Memory B cell (primary cell): ENCODE results near the gene RUBCNL.

Experiments
- ATAC-seq: fragments of 150-1000 bp; cut with Tn5 transposase; 2 replicates; pipeline ENCODE4 v1.10.0; 2021; ENCODE audit warnings: low read depth, mild to moderate bottlenecking, moderate library complexity
- DNase-seq, 2 donors: peaks; one replicate each; pipeline ENCODE4 v3.0.0; 2022; ENCODE audit warnings: low spot score in 2 of 2
- H3K27ac Mint-ChIP-seq: one replicate; pipeline ENCODE4 v1.8.0; 2022; ENCODE audit warnings: mild to moderate bottlenecking, moderate library complexity, mixed read lengths
- H3K27me3 Mint-ChIP-seq: one replicate; pipeline ENCODE4 v1.8.0; 2022; ENCODE audit warnings: mixed read lengths
- H3K36me3 Mint-ChIP-seq: one replicate; pipeline ENCODE4 v1.8.0; 2022; ENCODE audit warnings: mild to moderate bottlenecking, mixed read lengths
- H3K4me1 Mint-ChIP-seq: one replicate; pipeline ENCODE4 v1.8.0; 2022; ENCODE audit warnings: mixed read lengths
- H3K4me3 Mint-ChIP-seq: one replicate; pipeline ENCODE4 v1.8.0; 2022; ENCODE audit warnings: mild to moderate bottlenecking, moderate library complexity, mixed read lengths
- H3K9me3 Mint-ChIP-seq: one replicate; pipeline ENCODE4 v1.8.0; 2022; ENCODE audit warnings: mixed read lengths

The RUBCNL gene

DNA sequence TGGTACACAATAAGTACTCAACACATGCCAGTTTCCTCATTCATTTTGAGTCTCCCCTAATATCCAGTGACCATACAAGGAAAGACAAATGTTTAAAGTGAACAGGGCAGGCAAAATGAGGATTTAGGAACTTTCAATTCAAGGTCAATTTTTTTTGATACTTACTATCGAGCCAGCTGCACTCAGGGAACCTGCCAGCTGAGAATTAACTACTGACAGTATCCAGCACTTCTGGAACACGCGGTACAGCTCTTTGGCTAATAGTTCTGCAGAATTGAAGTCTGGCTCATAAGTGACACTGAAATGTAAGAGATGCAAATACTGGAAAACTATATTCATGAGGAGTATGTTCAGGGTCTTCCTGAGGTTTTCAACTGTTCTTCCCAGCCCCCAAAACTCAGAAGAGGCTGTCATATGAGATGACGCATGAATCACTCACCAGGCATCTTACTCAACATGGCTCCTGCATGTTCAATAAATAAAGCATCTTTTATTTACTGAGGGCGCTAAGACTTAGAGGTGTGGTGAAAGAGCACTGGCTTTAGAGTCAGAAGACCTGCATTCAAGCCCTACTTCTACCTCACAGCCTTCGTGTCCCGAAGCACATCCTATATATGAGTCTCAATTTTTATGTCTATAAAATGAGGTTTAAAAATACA lies 25.6 kb downstream of the RUBCNL start:
- peaks cover 32% of the 10 kb centered on the region for H3K36me3 Mint-ChIP-seq
- no peak for DNase-seq

DNA sequence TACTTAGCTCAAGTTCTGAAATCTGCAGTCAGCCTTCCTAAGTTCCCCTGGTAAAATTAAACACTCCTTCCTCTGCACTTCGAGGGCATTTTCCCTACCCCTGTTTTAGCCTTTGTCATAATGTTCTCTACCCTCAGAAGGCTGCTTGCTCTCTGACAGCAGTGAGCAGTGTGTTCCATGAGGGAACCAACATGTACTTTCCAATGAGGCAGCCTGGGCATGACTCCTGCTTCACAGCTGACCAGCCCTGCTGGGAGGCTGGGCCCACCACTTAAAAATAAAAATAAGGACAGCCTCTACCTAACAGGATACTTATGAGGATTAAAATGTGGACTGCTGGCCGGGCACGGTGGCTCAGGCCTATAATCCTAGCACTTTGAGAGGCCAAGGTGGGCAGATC lies 26.4 kb downstream of the RUBCNL start:
- peaks cover 33% of the 10 kb centered on the region for H3K36me3 Mint-ChIP-seq
- H3K9me3 Mint-ChIP-seq = no peaks in the 10 kb centered on the region
- ATAC-seq (no peak), DNase-seq (no peak)
- peak overlapping the region; percentile 89 for H3K27ac Mint-ChIP-seq
- H3K27me3 Mint-ChIP-seq = no peaks in the 10 kb centered on the region
- peaks cover 4% of the 10 kb centered on the region for H3K4me1 Mint-ChIP-seq
- no peak overlapping the region for H3K4me3 Mint-ChIP-seq

More for the DNA sequence above, 25.6 kb downstream of the RUBCNL start:
- Mint-ChIP-seq H3K4me1 (peaks cover 4% of the 10 kb centered on the region), H3K9me3 (no peaks in the 10 kb centered on the region), H3K4me3 (no peak overlapping the region), H3K27ac (no peak overlapping the region), H3K27me3 (no peaks in the 10 kb centered on the region)
- no peak for ATAC-seq

DNA sequence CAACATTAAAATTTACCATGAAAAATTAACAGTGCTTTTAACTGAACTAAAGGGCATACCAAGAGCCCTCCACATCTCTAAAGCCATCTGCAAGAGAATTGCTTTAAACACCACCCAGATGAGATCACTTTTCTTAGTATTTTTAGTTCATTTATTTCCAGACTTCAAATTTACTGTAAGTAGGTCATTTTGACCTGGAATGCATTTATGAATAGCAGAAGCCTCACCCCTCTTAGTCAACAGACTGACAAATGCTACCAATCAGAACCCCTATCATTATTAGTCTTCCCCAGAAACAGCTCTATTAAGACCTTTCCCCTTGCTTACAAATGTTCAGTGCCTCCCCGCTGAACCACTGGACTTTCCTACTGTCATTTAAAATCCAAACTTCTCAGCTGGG lies 27.3 kb downstream of the RUBCNL start:
- H3K4me3 Mint-ChIP-seq = no peak overlapping the region
- H3K4me1 Mint-ChIP-seq = peaks cover 4% of the 10 kb centered on the region
- ATAC-seq (no peak), DNase-seq (no peak)
- H3K27me3 Mint-ChIP-seq = no peaks in the 10 kb centered on the region
- H3K9me3 Mint-ChIP-seq = no peaks in the 10 kb centered on the region
- peak overlapping the region; percentile 89 for H3K27ac Mint-ChIP-seq
- H3K36me3 Mint-ChIP-seq = peaks cover 31% of the 10 kb centered on the region

DNA sequence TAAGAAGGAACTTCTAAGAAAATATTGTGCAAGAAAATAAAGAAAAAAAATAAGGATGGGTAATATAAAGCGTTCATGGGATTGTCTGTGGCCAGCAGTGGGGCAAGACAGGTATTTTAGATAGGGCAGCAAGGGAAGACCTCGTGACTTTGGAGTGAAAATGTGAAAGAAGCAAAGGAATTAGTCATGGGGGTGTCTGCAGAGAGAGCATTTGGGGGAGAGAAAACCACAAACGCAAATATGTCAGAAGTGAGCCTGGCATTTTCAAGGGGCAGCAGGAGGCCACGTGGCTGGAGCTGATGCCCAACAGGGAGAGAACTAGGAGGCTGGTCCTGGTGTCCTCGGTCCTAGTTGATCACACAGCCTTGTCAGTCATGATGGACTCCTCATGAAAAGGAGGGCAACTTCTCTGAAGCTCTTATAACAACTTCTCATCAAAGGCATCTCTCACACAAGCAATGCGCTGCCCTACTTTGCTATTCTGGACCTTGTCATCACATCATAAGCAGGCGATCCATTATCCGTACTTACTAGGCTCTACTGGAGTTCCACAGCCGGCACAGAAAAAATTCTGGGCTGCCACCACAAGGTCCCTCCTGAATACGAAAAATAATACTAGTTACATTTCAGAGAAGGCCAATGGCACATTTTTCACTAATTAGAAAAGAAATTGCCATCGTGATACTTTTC lies 31.0 kb downstream of the RUBCNL start:
- H3K4me1 Mint-ChIP-seq = peaks cover 8% of the 10 kb centered on the region
- H3K36me3 Mint-ChIP-seq = peaks cover 47% of the 10 kb centered on the region
- DNase-seq = no peak
- H3K9me3 Mint-ChIP-seq = no peaks in the 10 kb centered on the region
- no peaks in the 10 kb centered on the region for H3K27me3 Mint-ChIP-seq
- ATAC-seq = no peak
- H3K4me3 Mint-ChIP-seq = no peak overlapping the region
- H3K27ac Mint-ChIP-seq = peak overlapping the region; percentile 67

DNA sequence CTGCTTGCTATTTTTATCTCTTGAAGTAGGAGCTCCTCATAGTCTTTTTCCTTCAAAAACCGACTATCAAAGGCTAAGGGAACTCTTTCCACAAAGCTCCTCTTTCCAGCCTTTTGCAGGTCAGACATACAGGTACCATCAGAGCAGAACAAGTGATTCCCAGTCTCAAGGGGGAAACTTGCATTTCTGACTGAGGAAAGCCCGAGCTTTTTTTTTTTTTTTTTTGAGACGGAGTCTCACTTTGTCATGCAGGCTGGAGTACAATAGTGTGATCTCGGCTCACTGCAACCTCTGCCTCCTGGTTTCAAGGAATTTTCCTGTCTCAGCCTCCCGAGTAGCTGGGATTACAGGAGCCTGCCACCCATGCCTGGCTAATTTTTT lies 32.0 kb downstream of the RUBCNL start:
- no peaks in the 10 kb centered on the region for H3K9me3 Mint-ChIP-seq
- no peak overlapping the region for H3K4me3 Mint-ChIP-seq
- no peak for DNase-seq
- peaks cover 4% of the 10 kb centered on the region for H3K4me1 Mint-ChIP-seq
- H3K27me3 Mint-ChIP-seq = no peaks in the 10 kb centered on the region
- H3K27ac Mint-ChIP-seq = peak overlapping the region; percentile 67
- H3K36me3 Mint-ChIP-seq = peaks cover 49% of the 10 kb centered on the region
- no peak for ATAC-seq

DNA sequence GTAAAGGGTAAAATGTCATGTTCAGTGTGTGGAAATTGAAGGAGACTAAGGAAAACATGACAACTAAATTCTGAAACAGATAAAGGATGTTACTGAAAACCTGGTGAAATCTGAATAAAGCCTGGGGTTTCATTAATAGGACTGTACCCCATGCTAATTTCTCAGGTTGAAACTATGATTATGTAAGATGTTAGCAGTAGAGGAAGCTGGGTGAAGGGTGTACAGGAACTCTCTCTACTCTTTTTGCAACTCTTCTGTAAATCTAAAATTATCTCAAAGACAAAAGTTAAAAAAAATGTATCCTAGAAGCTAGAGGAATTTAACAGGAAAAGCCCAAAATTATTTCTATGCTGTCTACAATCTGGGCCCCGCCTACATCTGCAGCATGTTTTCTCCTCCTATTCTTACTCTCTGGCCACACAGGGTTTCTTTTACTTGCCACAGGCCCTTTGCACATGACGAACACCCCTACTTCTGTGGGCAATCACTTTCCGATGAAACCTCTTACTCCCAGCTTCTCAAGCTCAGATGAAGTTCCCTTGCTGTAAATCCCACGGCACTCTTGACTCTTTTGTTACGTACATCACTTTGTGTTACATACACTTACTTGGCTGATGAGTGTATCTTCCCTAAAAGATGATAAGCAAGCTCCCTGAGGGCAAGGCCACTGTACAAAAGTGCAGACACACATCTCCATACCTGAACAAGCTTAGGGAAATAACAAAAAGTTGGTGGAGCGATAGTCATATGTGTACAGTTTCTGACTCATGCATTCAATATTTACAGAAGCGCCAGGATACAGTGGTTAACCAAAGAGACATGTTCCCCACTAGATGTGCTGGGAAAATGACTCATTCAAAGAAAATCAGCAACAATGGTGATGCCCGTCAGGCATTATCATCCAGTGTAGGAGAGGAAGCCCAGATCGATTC lies 32.6 kb downstream of the RUBCNL start:
- DNase-seq (no peak), ATAC-seq (no peak)
- peaks cover 44% of the 10 kb centered on the region for H3K36me3 Mint-ChIP-seq
- H3K27me3 Mint-ChIP-seq = no peaks in the 10 kb centered on the region
- peak overlapping the region; percentile 67 for H3K27ac Mint-ChIP-seq
- H3K9me3 Mint-ChIP-seq = no peaks in the 10 kb centered on the region
- H3K4me1 Mint-ChIP-seq = peaks cover 4% of the 10 kb centered on the region
- H3K4me3 Mint-ChIP-seq = no peak overlapping the region

DNA sequence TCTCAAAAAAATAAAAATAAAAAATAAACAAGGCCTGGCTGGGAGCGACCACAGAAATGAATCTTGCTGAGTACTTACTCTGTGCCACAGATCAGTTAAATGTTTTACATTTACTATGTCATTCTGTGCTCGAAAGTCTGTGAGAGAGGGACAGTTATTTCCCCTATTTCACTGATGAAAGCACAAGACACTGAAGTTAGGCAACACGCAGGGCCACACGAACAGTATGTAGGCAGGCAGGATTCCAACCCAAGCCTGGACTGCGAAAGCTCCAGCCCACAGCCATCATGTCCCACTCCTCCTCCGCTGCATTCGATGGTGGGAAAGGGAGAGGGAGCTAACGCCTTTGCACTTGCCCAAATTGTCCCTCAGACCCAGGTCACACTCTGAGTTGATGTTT lies 34.2 kb downstream of the RUBCNL start:
- no peaks in the 10 kb centered on the region for H3K27me3 Mint-ChIP-seq
- H3K4me3 Mint-ChIP-seq = no peak overlapping the region
- no peaks in the 10 kb centered on the region for H3K9me3 Mint-ChIP-seq
- ATAC-seq (no peak), DNase-seq (no peak)
- no peak overlapping the region for H3K27ac Mint-ChIP-seq
- peaks cover 4% of the 10 kb centered on the region for H3K4me1 Mint-ChIP-seq
- peaks cover 49% of the 10 kb centered on the region for H3K36me3 Mint-ChIP-seq

DNA sequence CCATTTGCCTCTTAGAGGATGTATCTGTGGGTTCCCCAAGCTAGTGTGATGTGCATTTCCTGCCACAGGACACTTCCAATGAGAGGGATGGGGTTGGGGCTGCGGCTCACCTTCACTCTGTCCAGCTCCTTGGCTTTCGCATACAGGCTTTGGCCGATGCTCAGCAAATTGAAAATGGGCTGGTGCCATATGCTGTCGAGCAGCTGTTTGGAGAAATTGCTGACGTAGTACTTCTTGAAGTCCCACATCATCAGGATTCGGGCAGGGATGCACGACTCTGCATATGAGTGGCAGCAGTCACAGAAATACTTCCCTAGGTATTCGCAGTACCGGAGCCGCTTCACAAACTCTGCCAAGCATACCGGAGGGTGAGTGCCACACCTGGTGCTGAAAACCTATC lies 37.0 kb downstream of the RUBCNL start:
- DNase-seq (no peak), ATAC-seq (no peak)
- Mint-ChIP-seq H3K27ac (no peak overlapping the region), H3K9me3 (no peaks in the 10 kb centered on the region), H3K36me3 (peaks cover 48% of the 10 kb centered on the region), H3K27me3 (no peaks in the 10 kb centered on the region), H3K4me3 (no peak overlapping the region), H3K4me1 (peaks cover 4% of the 10 kb centered on the region)

DNA sequence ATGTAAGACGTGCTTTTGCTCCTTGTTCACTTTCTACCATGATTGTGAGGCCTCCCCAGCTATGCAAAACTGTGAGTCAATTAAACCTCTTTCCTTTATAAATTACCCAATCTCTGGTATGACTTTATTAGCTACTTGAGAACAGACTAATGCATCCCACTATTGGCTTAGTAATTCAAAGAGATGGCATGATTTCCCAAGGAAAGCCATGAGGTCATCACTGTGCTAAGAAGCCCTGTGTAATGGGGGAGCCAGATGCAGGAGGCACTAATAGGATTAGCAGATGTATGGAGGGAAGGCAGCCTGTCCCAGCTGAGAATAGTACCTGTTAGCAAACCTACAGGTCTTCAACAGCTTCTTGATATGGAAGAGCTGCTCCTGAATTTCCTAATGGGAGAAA lies 38.1 kb downstream of the RUBCNL start:
- Mint-ChIP-seq H3K27ac (peak overlapping the region; percentile 64), H3K4me1 (peaks cover 3% of the 10 kb centered on the region), H3K36me3 (peaks cover 43% of the 10 kb centered on the region), H3K27me3 (no peaks in the 10 kb centered on the region), H3K4me3 (no peak overlapping the region), H3K9me3 (no peaks in the 10 kb centered on the region)
- ATAC-seq = no peak
- no peak for DNase-seq

DNA sequence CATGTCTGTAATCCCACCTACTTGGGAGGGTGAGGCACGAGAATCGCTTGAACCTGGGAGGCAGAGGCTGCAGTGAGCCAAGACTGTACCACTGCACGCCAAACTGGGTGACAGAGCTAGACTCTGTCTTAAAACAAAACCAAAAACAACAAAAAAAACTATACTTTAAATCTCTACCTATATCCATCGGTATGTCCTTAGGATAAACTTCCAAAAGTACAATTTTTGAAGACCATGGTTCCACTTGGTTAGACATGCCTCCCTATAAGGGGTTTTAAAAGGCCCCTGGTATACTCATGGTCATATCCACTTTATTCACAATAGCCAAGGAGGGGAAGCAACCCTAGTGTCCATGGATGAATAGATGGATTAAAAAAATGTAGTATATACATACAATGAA lies 39.8 kb downstream of the RUBCNL start:
- no peak overlapping the region for H3K4me3 Mint-ChIP-seq
- DNase-seq (no peak), ATAC-seq (no peak)
- peaks cover 36% of the 10 kb centered on the region for H3K36me3 Mint-ChIP-seq
- H3K9me3 Mint-ChIP-seq = no peaks in the 10 kb centered on the region
- H3K27ac Mint-ChIP-seq = no peak overlapping the region
- H3K4me1 Mint-ChIP-seq = peaks cover 8% of the 10 kb centered on the region
- no peaks in the 10 kb centered on the region for H3K27me3 Mint-ChIP-seq

DNA sequence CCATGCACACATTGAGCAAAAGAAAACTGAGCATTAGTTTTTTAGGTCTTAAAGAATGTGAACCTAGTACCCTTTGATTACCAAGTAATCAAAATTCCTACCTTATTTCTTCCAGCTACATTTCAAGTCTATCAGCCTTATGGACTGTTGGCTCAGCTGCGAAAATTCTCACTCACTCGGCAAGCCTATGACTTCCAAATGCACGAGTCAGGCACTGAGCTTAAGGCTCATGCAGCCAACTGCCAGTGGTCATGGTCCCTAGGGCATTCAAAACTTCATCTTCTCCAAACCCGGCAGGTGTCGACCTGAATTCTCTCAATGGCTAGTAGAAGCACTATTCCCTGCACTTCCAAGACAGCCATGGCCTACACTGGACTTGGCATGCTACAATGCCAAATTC lies 41.2 kb downstream of the RUBCNL start:
- DNase-seq (no peak), ATAC-seq (no peak)
- no peaks in the 10 kb centered on the region for H3K27me3 Mint-ChIP-seq
- H3K4me3 Mint-ChIP-seq = no peak overlapping the region
- peaks cover 40% of the 10 kb centered on the region for H3K36me3 Mint-ChIP-seq
- peak overlapping the region; percentile 46 for H3K27ac Mint-ChIP-seq
- peaks cover 22% of the 10 kb centered on the region for H3K4me1 Mint-ChIP-seq
- no peaks in the 10 kb centered on the region for H3K9me3 Mint-ChIP-seq

DNA sequence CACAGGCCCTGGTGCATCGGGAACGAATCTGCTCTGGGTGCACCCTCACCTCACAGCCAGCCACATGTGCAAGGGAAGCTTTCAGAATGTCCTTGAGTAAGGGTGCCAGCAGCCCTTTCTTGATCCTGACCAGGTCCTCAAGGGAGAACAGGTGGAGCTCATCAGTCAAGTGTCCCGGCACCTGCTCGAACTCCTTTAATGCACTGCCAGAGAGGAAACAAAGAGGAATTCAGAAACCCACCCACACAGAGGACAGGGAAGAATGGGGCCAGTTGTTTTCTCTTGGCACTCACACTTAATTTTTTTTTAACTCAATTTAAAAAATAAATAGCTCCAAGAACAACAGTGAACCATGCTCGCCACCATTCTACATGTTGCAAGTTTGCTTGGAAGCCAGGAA lies 41.7 kb downstream of the RUBCNL start:
- H3K4me3 Mint-ChIP-seq = no peak overlapping the region

DNA sequence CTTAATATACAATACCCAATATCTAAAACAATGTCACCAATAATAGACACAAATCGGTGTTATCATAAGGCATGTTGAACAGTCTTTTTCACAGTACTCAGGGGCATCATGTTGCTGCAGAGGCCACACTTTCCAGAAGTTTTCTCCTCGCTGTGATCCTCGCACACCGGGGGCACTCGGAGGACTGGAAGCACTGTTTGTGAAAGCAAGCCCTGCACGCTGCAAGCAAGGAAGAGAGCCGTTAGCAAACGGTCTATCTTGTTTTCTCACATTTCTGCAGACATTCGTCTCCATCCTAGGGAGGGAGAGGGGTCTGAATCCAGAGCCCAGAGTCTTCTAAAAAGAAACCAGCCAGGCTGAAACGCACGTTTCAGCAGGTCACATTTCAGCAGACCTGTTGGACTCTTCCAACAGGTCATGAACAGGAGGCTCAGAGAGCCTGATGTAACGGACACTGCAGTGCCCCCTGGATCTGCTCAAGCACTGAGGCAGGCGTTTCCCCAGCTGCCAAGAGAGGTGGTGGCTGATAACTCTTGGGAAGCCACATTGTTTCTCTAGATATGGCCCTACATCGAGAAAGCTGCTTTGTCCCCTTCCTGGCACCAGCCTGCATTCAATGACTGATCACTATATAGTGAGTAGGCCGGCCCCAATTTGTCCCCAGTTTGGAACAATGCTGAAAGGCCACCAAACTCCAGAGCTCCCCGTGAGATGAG lies 43.6 kb downstream of the RUBCNL start:
- H3K36me3 Mint-ChIP-seq = peaks cover 34% of the 10 kb centered on the region
- ATAC-seq = no peak
- H3K27ac Mint-ChIP-seq = peak overlapping the region; percentile 69
- peaks cover 34% of the 10 kb centered on the region for H3K4me1 Mint-ChIP-seq
- H3K4me3 Mint-ChIP-seq = no peak overlapping the region
- H3K9me3 Mint-ChIP-seq = no peaks in the 10 kb centered on the region
- H3K27me3 Mint-ChIP-seq = no peaks in the 10 kb centered on the region
- DNase-seq = no peak

More for the DNA sequence above, 41.7 kb downstream of the RUBCNL start:
- Mint-ChIP-seq H3K36me3 (peaks cover 38% of the 10 kb centered on the region), H3K4me1 (peaks cover 23% of the 10 kb centered on the region), H3K27ac (no peak overlapping the region), H3K9me3 (no peaks in the 10 kb centered on the region), H3K27me3 (no peaks in the 10 kb centered on the region)
- no peak for DNase-seq
- ATAC-seq = no peak

DNA sequence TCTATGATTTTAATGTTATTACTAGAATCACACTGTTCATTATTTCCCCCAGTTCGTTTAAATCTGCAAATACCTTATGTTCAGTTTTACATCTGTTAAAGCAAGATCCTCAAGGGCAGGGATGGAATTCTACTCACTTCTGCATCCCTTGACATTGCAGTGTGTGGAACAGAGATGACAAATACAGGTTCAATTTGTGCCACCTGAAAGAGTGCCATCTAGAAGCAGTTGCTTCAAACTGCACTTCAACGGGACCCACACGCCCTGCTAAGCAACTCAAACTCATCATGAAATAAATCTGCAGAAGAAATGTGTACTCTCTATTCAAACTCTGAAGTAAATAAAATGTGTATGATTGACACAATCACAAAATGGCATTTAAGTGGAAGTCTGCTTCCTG lies 44.5 kb downstream of the RUBCNL start:
- ATAC-seq = no peak
- Mint-ChIP-seq H3K36me3 (peaks cover 30% of the 10 kb centered on the region), H3K9me3 (no peaks in the 10 kb centered on the region), H3K4me3 (no peak overlapping the region), H3K4me1 (peaks cover 40% of the 10 kb centered on the region), H3K27ac (peak overlapping the region; percentile 69), H3K27me3 (no peaks in the 10 kb centered on the region)
- DNase-seq = no peak
